ENCODE results near the gene CILP2.

The CILP2 gene

GRCh38 chr19:19547674-19548336, 9.7 kb downstream of the CILP2 start:
- Histone ChIP-seq H3K27me3 (ENCODE audit: insufficient read depth, low read depth, severe bottlenecking) (no peaks in the 10 kb centered on the region), H3K9me3 (ENCODE audit: severe bottlenecking) (no peaks in the 10 kb centered on the region), H3K4me3 (ENCODE audit: low read depth, low read length) (no peak overlapping the region), H3K36me3 (no peaks in the 10 kb centered on the region), H3K27ac (no peak overlapping the region)
- no peak for TF ChIP-seq CTCF (IDR thresholded peaks at IDR 0.05; ENCODE audit: low read depth, low read length)
- no peak for DNase-seq

GRCh38 chr19:19548915-19549759, 11.1 kb downstream of the CILP2 start:
- Histone ChIP-seq H3K36me3 (no peaks in the 10 kb centered on the region), H3K27me3 (ENCODE audit: insufficient read depth, low read depth, severe bottlenecking) (no peaks in the 10 kb centered on the region), H3K27ac (no peak overlapping the region), H3K4me3 (ENCODE audit: low read depth, low read length) (no peak overlapping the region), H3K9me3 (ENCODE audit: severe bottlenecking) (no peaks in the 10 kb centered on the region)
- no peak for DNase-seq
- TF ChIP-seq CTCF (IDR thresholded peaks at IDR 0.05; ENCODE audit: low read depth, low read length): no peak

- no peak for TF ChIP-seq CTCF (IDR thresholded peaks at IDR 0.05; ENCODE audit: low read depth, low read length)
- no peak for DNase-seq
- Histone ChIP-seq H3K36me3 (no peaks in the 10 kb centered on the region), H3K27ac (no peak overlapping the region), H3K4me3 (ENCODE audit: low read depth, low read length) (no peak overlapping the region), H3K9me3 (ENCODE audit: severe bottlenecking) (no peaks in the 10 kb centered on the region), H3K27me3 (ENCODE audit: insufficient read depth, low read depth, severe bottlenecking) (no peaks in the 10 kb centered on the region)
Observed at GRCh38 chr19:19549804-19550464, 11.9 kb downstream of the CILP2 start.

- no peak for DNase-seq
- Histone ChIP-seq H3K27ac (no peak overlapping the region), H3K27me3 (ENCODE audit: insufficient read depth, low read depth, severe bottlenecking) (no peaks in the 10 kb centered on the region), H3K9me3 (ENCODE audit: severe bottlenecking) (no peaks in the 10 kb centered on the region), H3K36me3 (no peaks in the 10 kb centered on the region), H3K4me3 (ENCODE audit: low read depth, low read length) (no peak overlapping the region)
- TF ChIP-seq CTCF (IDR thresholded peaks at IDR 0.05; ENCODE audit: low read depth, low read length): no peak
Observed at GRCh38 chr19:19550485-19550929, 12.4 kb downstream of the CILP2 start.

- Histone ChIP-seq H3K27ac (no peak overlapping the region), H3K4me3 (ENCODE audit: low read depth, low read length) (no peak overlapping the region), H3K36me3 (no peaks in the 10 kb centered on the region), H3K9me3 (ENCODE audit: severe bottlenecking) (no peaks in the 10 kb centered on the region), H3K27me3 (ENCODE audit: insufficient read depth, low read depth, severe bottlenecking) (no peaks in the 10 kb centered on the region)
- no peak for TF ChIP-seq CTCF (IDR thresholded peaks at IDR 0.05; ENCODE audit: low read depth, low read length)
- no peak for DNase-seq
Observed at GRCh38 chr19:19550972-19551852, 13.1 kb downstream of the CILP2 start.

Data from WERI-Rb-1 (cell line).